HG02588 (cell line): Measurements from ENCODE around the gene ABLIM2.

Source experiments
- ATAC-seq: cut with Tn5 transposase; IDR thresholded peaks from one replicate; pipeline ENCODE4 v1.9.1; 2021; ENCODE audit warnings: mild to moderate bottlenecking, moderate library complexity; ENCODE audit not compliant: unreplicated experiment

Gene ABLIM2

DNA sequence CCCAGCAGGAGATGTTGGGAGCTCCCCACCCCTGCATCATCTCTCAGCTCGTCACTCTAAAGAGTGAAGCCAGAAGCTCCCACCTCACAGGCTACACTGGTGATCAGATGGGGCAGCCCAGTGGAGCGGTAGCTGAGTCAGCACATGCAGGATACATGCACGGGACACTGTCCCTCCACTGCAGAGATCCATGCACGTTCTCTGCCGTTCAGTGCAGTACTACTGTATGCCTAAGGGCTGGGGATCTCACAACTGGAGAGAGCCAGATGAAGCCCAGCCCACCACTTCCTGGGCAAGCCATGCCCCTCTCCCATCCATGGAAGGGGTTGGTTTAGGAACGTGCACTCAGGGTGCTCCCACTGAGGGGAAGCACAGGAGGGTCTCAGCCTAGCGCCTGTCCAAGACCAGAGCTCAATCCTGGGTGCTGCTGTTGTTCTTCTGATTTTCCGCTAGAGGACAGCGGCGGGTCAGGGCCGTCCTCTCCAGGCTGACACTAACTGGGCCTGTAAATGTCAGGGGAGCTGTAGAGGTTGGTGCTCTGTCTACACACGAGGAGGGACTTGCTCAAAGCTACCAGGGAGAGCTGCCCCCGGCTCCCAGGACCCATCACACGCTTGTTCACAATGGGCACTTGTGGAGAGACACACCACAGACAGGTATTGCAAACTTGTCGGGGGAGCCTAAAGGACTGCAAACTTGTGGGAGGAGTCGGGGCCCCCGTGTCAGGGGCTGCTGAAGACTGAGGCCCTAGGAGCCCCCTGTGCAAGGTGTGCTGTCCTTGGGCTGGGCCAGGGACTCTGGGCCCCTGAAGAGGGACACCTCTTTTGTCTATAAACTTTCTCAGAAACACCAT, 18.2 kb upstream of the ABLIM2 start:
- ATAC-seq = no peak

- no peak for ATAC-seq
These were observed 17.1 kb upstream of the ABLIM2 start for GRCh38 chr4:8175686-8176085.

DNA sequence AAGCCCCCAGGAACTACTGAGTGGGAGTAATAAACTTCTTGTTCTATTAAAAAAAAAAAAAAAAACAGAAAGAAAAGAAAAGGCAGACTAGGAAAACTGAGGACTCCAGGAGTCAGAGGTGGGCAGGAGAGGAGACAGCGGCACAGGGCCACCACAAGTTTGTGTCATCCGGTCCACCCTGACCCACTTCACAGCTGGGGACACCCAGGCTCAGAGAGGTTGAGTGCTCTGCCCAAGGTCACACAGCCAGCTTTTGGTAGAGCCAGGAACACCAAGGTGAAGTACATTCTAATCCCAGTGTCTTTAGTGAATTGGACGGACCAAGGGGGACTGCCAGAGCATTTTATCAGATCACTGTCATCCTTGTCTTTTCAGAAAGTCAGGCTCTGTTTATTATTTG, 16.4 kb upstream of the ABLIM2 start:
- ATAC-seq = no peak

GRCh38 chr4:8173492-8174242, 15.1 kb upstream of the ABLIM2 start:
- no peak for ATAC-seq

DNA sequence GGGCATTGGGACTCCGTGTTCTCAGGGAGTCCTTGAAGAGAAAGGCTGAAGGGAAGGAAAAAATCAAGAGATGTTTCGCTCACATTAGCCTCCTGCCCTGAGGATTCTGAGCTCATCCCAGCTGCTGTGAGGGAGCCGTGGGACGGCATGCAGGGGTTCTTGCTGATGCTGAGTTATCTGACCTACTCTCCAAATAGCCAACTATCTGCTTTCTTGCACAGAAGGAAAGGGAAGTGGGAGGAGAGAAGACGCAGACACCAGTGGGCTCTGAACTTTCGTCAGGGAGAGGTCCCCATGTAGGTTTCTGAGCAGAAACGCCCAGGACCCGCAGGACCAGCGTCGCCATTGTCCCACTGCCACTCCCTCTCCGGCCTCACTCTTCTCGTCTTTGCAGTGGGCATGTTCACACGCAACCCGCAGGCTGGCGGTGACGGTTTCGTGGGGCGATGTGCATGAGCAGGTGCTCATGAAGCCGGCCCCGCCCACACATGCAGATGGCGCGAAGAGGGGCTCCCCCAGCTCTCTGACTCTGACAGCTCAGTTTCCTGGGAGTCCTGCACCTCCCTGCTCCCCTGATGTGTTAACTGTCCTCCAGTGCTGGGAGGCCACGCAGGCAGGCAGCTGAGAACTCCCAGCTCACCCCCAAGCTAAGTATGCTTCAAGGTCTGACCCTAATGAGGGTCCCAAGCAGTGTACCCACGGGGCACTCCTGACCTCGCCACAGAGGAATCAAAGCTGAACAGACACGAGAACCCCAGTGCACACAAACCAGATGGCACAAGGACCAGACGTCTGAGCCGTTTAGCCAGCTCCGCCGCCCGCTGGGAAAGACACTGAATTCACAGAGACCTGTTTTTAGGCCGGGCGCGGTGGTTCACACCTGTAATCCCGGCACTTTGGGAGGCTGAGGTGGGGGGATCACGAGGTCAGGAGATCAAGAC, 13.6 kb upstream of the ABLIM2 start:
- peak; percentile 78 for ATAC-seq

DNA sequence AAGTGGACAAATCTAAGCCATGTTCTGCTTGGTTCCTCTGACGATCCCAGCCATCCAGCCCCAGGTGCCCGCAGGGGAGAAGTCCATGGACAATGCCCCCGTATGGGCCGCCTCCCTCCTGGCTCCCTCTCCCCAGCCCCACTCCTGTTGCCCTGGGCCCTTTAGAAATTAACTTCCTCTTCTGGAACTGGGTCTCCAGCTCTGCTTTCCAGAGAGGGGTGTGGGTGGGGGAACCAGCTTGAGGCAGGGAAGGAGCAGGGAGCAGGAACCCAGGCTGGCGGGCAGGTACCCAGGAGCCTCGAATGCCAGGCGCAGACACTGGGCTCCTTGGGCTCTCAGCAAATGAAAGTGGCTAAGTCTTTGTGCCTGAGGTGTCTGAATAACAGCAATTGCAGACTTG, 12.7 kb upstream of the ABLIM2 start:
- ATAC-seq = no peak

GRCh38 chr4:8170341-8170740, 11.7 kb upstream of the ABLIM2 start:
- ATAC-seq = no peak

- ATAC-seq = no peak
These were observed 11.2 kb upstream of the ABLIM2 start for GRCh38 chr4:8169763-8170162.

DNA sequence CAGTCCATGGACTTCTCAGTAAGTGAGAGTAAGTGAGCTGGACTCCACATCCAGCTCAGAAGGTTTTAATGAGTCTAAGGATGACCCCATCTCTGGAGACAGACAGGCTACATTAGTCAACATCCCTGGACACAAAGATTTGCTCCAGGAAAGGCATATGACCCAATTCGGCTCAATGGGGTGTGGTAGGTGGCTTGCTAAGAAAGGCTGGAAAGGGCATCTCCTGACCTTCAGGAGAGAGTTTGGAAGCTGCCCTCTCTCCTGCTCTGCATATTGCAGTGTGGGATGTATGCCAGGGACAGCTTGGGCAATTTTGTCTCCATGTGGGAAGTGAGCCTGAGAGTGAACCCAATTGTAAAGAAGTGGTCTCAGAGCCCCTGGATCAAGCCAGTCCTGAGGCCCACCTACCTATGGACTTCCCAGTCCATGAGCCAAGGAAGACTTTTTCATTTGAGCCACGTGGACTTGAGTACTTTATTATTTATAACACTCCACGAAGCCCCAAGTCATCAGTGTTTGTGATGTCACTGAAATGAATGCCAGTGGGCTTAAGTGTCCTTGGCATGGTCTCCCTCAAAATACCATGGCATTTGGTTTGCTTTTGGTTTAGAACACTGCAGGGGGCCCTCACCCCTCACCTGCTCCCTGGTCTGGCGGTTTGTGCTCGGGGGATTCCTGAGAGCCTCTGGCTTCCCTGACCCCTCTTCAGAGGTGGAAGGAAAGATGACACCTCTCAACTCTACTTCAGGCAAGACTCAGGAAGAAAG, 10.4 kb upstream of the ABLIM2 start:
- ATAC-seq = no peak

DNA sequence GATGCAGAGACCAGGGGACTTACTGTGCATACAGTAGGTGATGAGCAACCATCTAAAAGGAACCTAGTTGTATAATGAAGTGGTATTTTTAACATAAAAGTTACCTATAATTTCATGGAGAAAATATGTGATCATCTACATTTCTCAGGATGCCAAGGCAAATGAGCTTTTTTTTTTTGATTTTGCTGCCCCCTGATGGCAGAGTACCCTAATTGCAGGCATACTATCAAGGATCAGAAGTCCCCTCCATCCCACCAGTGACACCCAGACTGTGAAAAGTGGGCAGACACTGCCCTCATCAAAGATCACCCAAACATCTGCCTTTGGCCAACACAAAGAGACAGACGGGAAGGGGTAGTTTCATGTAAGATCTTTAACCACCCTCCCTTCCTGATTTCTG, 9.6 kb upstream of the ABLIM2 start:
- no peak for ATAC-seq

DNA sequence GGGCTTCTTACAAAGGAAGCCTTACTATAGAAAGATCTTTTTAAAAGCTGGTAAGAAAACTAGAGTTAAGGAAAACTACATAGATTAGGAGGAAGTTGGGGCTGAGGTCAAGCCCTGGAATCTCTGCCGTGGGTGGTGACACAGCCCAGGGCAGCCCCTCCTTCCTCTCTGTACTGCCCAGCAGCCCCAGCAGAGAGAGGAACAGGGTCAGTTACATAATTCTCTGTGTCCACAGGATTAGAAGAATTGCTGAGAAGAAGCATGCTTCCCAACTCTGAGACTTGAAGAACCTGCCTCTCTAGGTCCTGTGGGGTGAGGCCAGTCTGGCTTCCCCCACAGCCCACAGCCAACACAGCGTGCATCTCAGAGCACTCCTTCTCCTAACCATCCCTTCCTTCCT, 9.2 kb upstream of the ABLIM2 start:
- ATAC-seq = no peak

GRCh38 chr4:8167291-8167690, 8.7 kb upstream of the ABLIM2 start:
- no peak for ATAC-seq

DNA sequence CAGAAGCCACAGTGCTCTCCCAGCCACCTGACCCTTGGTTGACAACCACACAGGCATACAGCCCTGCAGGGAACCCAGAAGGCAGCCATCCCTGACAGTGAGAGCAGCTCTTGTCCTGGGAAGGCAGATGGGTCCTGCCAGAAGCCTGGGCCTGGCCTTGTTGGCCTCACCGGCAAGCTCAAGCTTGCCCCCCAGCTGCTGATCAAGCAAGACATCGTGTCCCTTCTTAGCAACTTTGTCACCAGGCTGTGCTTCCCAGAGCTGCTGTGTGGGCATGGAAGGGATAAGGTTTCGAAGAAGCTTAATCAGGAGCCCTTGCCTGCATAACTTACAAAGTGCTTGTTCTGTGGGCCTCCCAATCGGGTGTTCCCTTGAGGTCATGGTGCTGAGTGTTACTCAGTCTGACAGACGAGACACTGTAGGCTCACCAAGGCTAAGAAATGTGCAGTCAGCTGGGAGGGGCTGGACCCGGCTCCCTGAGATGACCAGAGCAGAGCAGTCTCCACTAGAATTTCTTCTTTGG, 6.8 kb upstream of the ABLIM2 start:
- no peak for ATAC-seq

DNA sequence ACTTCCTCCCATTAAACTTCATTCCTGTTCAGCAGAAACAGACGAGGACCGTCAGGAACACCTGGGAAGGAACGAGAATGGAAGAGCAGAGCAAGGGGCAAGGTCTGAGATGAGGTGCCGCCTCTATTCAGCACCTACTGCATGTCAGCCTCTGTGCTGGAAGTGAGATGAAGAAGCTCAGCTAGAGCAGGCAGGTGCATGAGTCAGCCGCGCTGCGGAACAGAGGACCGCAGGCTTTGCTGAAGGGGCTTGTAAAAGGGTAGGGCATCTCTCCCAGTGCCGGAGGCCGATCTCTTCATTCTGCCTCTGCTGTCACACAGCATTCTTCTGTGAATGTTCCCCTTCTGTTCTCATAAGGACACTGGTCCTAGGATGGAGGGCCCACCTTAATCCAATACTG, 6.1 kb upstream of the ABLIM2 start:
- ATAC-seq = no peak

DNA sequence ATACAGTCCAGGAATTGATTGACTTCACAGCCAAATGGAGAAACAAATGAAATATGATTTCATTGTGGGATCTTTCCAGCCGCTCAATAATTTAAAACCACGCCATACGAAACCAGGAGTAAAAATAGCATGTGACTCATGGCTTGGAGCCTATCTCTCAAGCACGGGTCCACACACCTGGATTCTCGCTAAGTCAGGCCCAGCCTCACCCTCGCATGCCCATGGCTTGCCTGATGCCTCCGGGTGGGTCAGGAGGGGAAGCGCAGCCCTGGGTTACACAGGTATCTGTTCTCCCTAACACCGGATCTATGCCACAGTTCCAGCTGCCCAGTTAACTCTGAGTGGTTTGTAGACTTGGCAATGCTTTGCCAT, 5.6 kb upstream of the ABLIM2 start:
- no peak for ATAC-seq

- no peak for ATAC-seq
These were observed 5.0 kb upstream of the ABLIM2 start for GRCh38 chr4:8163436-8164193.

GRCh38 chr4:8163026-8163425, 4.4 kb upstream of the ABLIM2 start:
- no peak for ATAC-seq

GRCh38 chr4:8162625-8163024, 4.0 kb upstream of the ABLIM2 start:
- no peak for ATAC-seq

- ATAC-seq = no peak
These were observed 2.0 kb upstream of the ABLIM2 start for GRCh38 chr4:8160572-8160971.

DNA sequence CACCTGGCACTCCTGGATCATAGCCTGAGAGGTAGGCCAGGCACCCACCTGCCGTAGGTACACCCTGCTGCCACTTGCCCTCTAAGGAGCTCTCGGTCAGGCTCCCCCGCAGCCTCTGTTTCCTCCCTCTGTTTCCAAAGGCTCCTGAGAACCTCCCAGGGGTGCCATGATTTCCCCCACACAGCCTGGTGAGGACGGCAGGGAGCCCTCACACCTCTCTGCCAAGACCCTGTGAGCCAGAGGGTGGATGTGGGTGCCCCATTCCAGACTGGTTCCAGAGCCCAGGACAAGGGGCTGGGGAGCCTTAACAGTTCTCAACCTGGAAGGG, 1.6 kb upstream of the ABLIM2 start:
- no peak for ATAC-seq
